Retina (tissue), 1 donor: ENCODE results near the gene SMS.
"Not testable (repeated sequence)": the region's sequence is repeated elsewhere in the genome, so short reads cannot be mapped to it uniquely, and the experiment has no call there.

Experiments used
- DNase-seq: peaks from one replicate; pipeline ENCODE4 v3.0.0-alpha.2; 2016

SMS gene

GRCh38 chrX:21953195-21953830, 12.8 kb downstream of the SMS start:
- DNase-seq: not testable (repeated sequence)

- DNase-seq: no peak
Measured at GRCh38 chrX:21955403-21956189, 15.1 kb downstream of the SMS start.

- DNase-seq: no peak
Measured at GRCh38 chrX:21956783-21957182, 16.3 kb downstream of the SMS start.

GRCh38 chrX:21958187-21958586, 17.7 kb downstream of the SMS start:
- no peak for DNase-seq

GRCh38 chrX:21958916-21959315, 18.4 kb downstream of the SMS start:
- no peak for DNase-seq

- DNase-seq: no peak
Measured at GRCh38 chrX:21959362-21960051, 19.0 kb downstream of the SMS start.

DNA sequence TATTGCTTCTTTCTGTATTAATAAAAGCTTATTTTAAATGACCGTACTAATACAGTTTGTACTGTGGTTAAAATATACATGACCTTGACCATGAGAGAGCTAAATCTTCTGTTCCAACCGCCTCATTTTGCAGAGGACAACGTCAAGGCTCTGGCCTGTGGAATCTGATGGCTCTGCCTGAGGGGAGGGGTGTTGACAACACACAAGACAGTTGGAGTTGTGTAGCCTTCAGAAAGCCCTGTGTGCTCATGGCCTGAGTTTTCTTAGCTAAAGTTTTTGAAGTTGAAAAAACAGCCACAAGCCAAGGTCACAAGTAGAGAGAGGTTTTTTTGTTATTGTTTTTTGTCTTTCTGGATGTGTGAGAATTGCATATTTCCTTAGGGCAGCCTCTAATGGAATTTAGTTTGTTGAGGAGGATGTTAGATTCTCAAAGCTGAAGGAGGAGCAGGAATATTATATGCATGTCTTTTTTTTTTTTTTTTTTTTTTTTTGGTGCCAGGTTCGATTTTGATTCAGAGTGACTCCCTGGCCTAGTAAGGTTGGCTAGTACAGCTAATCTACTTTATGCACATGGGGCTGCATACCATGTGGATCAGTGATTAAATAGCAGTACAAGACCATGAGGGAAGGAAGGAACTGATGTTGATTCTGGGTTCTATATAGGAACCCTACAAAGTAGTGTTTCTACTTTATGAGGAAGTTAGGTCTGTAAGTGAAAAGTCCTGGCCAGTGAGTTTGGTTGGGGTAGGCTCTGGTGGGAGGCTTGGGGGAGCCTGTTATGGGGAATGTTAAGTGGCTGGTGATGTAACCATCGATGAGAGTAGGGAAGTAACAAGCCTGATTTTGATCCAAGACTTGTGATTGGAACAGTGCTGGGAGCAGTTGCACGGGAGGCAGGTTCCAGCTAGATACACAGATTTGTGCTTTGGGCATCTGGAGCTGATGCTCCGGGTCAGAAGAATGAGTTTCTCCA, 20.3 kb downstream of the SMS start:
- DNase-seq: no peak

DNA sequence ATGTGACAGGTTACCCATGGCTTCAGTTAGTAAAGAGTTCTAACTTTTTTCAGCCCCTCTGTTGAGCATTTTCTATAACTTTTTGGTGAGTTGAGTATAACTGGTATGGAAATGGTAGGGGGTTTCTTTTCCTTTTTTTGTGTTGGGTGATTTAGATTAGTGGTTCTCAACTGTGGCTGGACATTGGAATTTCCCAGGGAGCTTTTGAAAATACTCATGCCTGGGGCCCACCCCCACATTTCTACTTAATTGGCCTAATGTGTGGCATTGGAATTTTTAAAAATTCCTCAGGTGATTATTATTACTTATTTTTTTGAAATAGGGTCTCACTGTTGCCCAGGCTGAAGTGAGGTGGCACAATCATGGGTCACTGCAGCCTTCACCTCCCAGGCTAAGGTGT, 21.9 kb downstream of the SMS start:
- no peak for DNase-seq

GRCh38 chrX:21963269-21963668, 22.8 kb downstream of the SMS start:
- DNase-seq: no peak

- DNase-seq: no peak
Measured at GRCh38 chrX:21963731-21964405, 23.4 kb downstream of the SMS start.

DNA sequence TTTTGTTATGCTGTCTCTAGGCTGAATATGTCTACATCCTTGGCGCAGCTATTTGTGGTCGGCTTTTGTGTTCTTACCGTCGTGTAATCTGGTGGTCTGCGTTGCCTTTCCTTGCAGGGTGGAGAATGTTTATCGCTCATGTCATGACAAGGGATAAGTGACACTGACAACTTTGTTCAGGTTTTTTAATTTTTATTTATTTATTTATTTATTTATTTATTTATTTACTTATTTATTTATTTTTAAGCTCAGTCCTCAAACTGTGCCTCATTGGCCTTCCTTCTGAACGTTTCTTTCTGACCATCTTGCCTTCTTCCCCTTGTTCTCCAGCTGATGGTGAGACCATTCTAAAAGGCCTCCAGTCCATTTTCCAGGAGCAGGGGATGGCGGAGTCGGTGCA, 26.4 kb downstream of the SMS start:
- DNase-seq: no peak

- DNase-seq: no peak
Measured at GRCh38 chrX:21968333-21968732, 27.8 kb downstream of the SMS start.

DNA sequence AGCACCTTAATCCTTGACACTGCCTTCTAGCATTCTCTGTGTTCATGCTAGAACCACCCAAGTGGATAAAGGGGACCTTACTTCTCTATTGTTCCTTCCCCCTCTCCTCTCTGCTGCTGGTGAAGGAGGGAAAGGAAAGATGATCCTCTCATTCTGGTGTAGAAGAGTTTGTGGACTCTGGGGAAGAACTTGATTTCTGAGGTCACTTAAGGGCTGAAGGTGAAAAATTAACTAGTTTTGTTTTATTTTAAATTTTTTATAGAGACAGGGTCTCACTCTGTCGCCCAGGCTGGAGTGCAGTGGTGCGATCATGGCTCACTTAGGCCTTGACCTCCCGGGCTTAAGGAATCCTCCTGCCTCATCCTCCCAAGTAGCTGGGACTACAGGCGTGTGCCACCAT, 29.8 kb downstream of the SMS start:
- no peak for DNase-seq

GRCh38 chrX:21972046-21972445, 31.5 kb downstream of the SMS start:
- DNase-seq: no peak

- DNase-seq: no peak
Measured at GRCh38 chrX:21972721-21973120, 32.2 kb downstream of the SMS start.

- DNase-seq: no peak
Measured at GRCh38 chrX:21973321-21974010, 33.0 kb downstream of the SMS start.

DNA sequence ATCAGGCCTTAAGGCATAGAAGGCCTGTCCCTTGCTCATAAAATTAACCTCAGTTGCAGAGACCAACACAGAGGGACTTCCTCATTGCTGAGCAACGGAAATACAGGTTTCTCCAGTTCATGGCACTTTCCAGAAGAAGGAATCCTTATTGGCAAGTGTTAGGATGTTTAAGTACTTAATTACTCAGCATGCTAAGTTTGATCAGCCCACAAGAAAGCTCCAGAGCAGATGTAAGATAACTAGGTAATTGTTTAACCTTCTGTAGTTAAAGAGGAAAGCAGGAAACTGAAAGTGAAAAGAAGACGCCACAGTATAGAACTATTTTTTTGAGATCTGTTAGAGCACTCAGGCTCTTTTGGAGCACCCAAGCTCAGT, 33.5 kb downstream of the SMS start:
- DNase-seq: no peak

- no peak for DNase-seq
Measured at GRCh38 chrX:21975242-21975641, 34.7 kb downstream of the SMS start.

GRCh38 chrX:21975812-21976211, 35.3 kb downstream of the SMS start:
- DNase-seq: no peak

- no peak for DNase-seq
Measured at GRCh38 chrX:21978346-21978745, 37.8 kb downstream of the SMS start.

GRCh38 chrX:21982311-21982710, 41.8 kb downstream of the SMS start:
- DNase-seq: no peak

DNA sequence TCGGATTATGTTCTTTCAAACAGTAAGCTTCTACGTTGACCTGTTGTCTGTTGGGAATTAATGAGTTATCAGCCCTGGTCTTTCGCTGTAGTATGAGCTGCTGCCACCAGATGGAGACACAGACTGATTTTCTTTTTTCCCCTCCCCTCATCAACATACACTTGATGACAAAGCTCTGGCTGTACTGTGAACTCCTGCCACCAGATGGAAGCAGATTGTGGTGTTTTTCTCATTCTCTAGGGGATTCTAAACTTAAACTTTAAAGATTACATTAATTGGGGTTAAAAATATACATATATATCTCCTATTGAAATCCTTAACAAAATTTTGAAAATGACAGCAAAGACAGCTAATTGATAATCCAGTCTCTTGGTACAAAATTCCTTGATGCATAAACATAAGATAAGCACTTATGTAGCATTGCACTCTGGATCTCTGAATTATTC, 44.8 kb downstream of the SMS start:
- DNase-seq: peak; percentile 85
